ENCODE results near the gene C1orf198.
A peak's percentile ranks its signal among the peaks of the same experiment; 100 is the strongest.

The C1orf198 gene

GRCh38 chr1:230867903-230868735 is at the start of gene C1orf198:
TSS of gene C1orf198 (minus strand) at chr1:230868521. CDS start at chr1:230868512, 9 bp downstream.
- peak; percentile 68 for DNase-seq

GRCh38 chr1:230917284-230918135 is 49.2 kb upstream of the C1orf198 start:
- DNase-seq = peak; percentile 89

- DNase-seq = peak; percentile 48
Measured at GRCh38 chr1:230916587-230917283, 48.4 kb upstream of the C1orf198 start.

- DNase-seq = no peak
Measured at GRCh38 chr1:230915078-230915477, 46.8 kb upstream of the C1orf198 start.

GRCh38 chr1:230913496-230913895 is 45.2 kb upstream of the C1orf198 start:
- no peak for DNase-seq

GRCh38 chr1:230910755-230911117 is 42.4 kb upstream of the C1orf198 start:
- DNase-seq = no peak

GRCh38 chr1:230909974-230910754 is 41.8 kb upstream of the C1orf198 start:
- DNase-seq = no peak

GRCh38 chr1:230907472-230908205 is 39.3 kb upstream of the C1orf198 start:
- DNase-seq = no peak

GRCh38 chr1:230906226-230906625 is 37.9 kb upstream of the C1orf198 start:
- DNase-seq = no peak

- DNase-seq = no peak
Measured at GRCh38 chr1:230905733-230906132, 37.4 kb upstream of the C1orf198 start.

- DNase-seq = no peak
Measured at GRCh38 chr1:230902349-230902923, 34.1 kb upstream of the C1orf198 start.

GRCh38 chr1:230901671-230902070 is 33.4 kb upstream of the C1orf198 start:
- no peak for DNase-seq

GRCh38 chr1:230900984-230901383 is 32.7 kb upstream of the C1orf198 start:
- DNase-seq = no peak

GRCh38 chr1:230899841-230900251 is 31.5 kb upstream of the C1orf198 start:
- DNase-seq = no peak

GRCh38 chr1:230898748-230899147 is 30.4 kb upstream of the C1orf198 start:
- DNase-seq = no peak

GRCh38 chr1:230898144-230898543 is 29.8 kb upstream of the C1orf198 start:
- no peak for DNase-seq

- no peak for DNase-seq
Measured at GRCh38 chr1:230896779-230897178, 28.5 kb upstream of the C1orf198 start.

- no peak for DNase-seq
Measured at GRCh38 chr1:230895452-230895851, 27.1 kb upstream of the C1orf198 start.

GRCh38 chr1:230894664-230895063 is 26.3 kb upstream of the C1orf198 start:
- no peak for DNase-seq

- DNase-seq = no peak
Measured at GRCh38 chr1:230894032-230894431, 25.7 kb upstream of the C1orf198 start.

- DNase-seq = no peak
Measured at GRCh38 chr1:230892018-230892491, 23.7 kb upstream of the C1orf198 start.

All from hematopoietic multipotent progenitor cell treated with erythropoietin and hydrocortisone succinate and interleukin-3 and kit ligand, for 4 days (in vitro differentiated cells).